Psoas muscle (tissue), 8 donors: ENCODE results near the gene NTRK1. TPM values are rescaled to one million over a fixed set of nuclear protein-coding genes. Genes with fewer than 3 reads are reported as not detected.

Experiments used
- ATAC-seq, 4 donors: fragments of 200-7000 bp; cut with Tn5 transposase; one replicate each; pipeline ENCODE4 v1.9.1; 2020; ENCODE audit warnings: moderate library complexity in 3 of 4, mild to moderate bottlenecking in 2 of 4
- DNase-seq, 2 donors: peaks; one replicate each; pipeline ENCODE4 v3.0.0-alpha.2; 2020
- H3K27ac ChIP-seq: fragments of 200-600 bp; one replicate; pipeline ENCODE4 v1.8.0; 2022
- H3K27me3 ChIP-seq, 3 donors: fragments of 200-600 bp in 1 of 3; one replicate each; pipeline versions ENCODE4 v1.6.1 to v1.8.0; 2013 to 2022; ENCODE audit warnings: low read length in 2 of 3, mild to moderate bottlenecking in 2 of 3, moderate library complexity in 1 of 3; ENCODE audit not compliant: insufficient read depth in 3 of 3
- H3K36me3 ChIP-seq, 2 donors: fragments of 200-600 bp in 1 of 2; one replicate each; pipeline versions ENCODE4 v1.6.1 to v1.8.0; 2013 to 2022; ENCODE audit warnings: low read depth in 1 of 2, mild to moderate bottlenecking in 1 of 2, moderate library complexity in 1 of 2; ENCODE audit not compliant: insufficient read depth in 1 of 2
- H3K4me1 ChIP-seq: fragments of 200-600 bp; one replicate; pipeline ENCODE4 v1.8.0; 2022
- H3K4me3 ChIP-seq: fragments of 200-600 bp; one replicate; pipeline ENCODE4 v1.8.0; 2022; ENCODE audit warnings: mild to moderate bottlenecking
- H3K9me3 ChIP-seq: fragments of 200-600 bp; one replicate; pipeline ENCODE4 v1.8.0; 2022
- WGBS, 3 donors: extraction: QIAGEN DNeasy Blood & Tissue Kit; methylation state at CpG; one replicate each; pipeline versions ENCODE4 v1.1.6 to v1.1.7; 2013; 5-methylcytosine and 5-hydroxymethylcytosine counted together
- intact Hi-C, 2 donors: fragments of 100-400 bp; cut with DNase I; formaldehyde crosslinking; loops; one replicate each; pipeline versions ENCODE4 v1.11.0 to v1.14.2; 2022
- polyA plus RNA-seq, 3 donors: library from polyadenylated mRNA; stranded (reverse); fragments of 200-250 nt; gene quantifications; one replicate each; pipeline ENCODE4 v1.2.3, GENCODE V29; 2013
- total RNA-seq, 4 donors: library from RNA; stranded (reverse); fragmentation: NEBNext Ultra II Directional in 2 of 4; extraction: Animal tissue kit (Norgen Biotek cat#: 25700) in 2 of 4; gene quantifications; one replicate each; pipeline versions ENCODE4 v1.2.1 to v1.2.4, GENCODE V29; 2021 to 2023
- TF ChIP-seq, protein P1 (sequence below): fragments of 200-600 bp; IDR thresholded peaks from one replicate; pipeline ENCODE4 v1.8.0; 2022; ENCODE audit warnings: antibody characterized with exemption
- donor health status: healthy with polysubstance abuse.
- donor health status: DM: no; HTN: no; CAD: no; lungs with moderate emphysema.
- donor health status: Bipolar disorder and iron deficiency.
- donor health status: healthy.
- donor health status: DM: yes; HTN: yes; CAD: no.
- donor health status: DM: no; HTN: no; CAD: no.
- donor health status: DM: no; HTN: no; CAD: no.
- donor health status: DM: yes; HTN: yes; CAD: no.

NTRK1 gene
- total and polyA plus RNA-seq, 7 donors: 0.07 to 0.92 (median 0.44) TPM

- DNase-seq (no peak), ATAC-seq (no peak)
- 88 to 89% (median 89%) methylated on average over 21 of the region's 21 CpGs for WGBS, 3 donors
- peaks cover 0 to 5% (median 0%) of the 10 kb centered on the region in 3 donors for H3K27me3 ChIP-seq
- H3K9me3 ChIP-seq: no peaks in the 10 kb centered on the region
- H3K4me1 ChIP-seq: no peaks in the 10 kb centered on the region
- no peaks in the 10 kb centered on the region for H3K36me3 ChIP-seq
- no peak overlapping the region for H3K27ac ChIP-seq
- intact Hi-C loops: loop anchor here (10.0 kb wide), 2 partner anchors 165 to 185 kb away; no protein-coding TSS in a partner anchor
- no peak overlapping the region for H3K4me3 ChIP-seq
- TF ChIP-seq, protein P1, sequence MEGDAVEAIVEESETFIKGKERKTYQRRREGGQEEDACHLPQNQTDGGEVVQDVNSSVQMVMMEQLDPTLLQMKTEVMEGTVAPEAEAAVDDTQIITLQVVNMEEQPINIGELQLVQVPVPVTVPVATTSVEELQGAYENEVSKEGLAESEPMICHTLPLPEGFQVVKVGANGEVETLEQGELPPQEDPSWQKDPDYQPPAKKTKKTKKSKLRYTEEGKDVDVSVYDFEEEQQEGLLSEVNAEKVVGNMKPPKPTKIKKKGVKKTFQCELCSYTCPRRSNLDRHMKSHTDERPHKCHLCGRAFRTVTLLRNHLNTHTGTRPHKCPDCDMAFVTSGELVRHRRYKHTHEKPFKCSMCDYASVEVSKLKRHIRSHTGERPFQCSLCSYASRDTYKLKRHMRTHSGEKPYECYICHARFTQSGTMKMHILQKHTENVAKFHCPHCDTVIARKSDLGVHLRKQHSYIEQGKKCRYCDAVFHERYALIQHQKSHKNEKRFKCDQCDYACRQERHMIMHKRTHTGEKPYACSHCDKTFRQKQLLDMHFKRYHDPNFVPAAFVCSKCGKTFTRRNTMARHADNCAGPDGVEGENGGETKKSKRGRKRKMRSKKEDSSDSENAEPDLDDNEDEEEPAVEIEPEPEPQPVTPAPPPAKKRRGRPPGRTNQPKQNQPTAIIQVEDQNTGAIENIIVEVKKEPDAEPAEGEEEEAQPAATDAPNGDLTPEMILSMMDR: no peak
Observed at GRCh38 chr1:156879876-156880275, 19.2 kb downstream of the NTRK1 start.

DNA sequence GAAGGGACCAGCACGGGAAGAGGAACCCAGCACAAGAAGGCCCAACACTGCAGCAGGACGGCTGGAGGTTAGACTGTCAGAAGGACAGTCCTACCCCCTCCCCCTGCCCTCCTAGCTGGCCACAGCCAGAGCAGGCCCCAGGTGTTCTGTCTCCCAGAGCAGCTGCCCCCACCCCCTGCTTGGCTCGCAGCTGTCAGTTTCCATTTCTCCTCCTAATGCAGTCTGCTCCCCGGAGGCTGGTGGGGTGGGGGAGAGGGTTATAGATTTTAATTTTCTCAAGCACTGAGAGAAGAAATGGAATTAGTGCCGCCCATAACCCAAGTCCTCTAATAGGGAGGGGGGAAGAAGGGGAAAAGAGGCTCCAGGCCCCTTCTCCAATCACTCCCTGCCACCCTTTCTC is 19.8 kb downstream of the NTRK1 start:
- intact Hi-C loops: loop anchor here (10.0 kb wide), 2 partner anchors 166 to 186 kb away; no protein-coding TSS in a partner anchor
- TF ChIP-seq, protein P1: no peak
- peaks cover 0 to 5% (median 0%) of the 10 kb centered on the region in 3 donors for H3K27me3 ChIP-seq

GRCh38 chr1:156881101-156881500 is 20.4 kb downstream of the NTRK1 start:
- peaks cover 0 to 5% (median 0%) of the 10 kb centered on the region in 3 donors for H3K27me3 ChIP-seq
- DNase-seq (no peak), ATAC-seq (no peak)
- H3K4me1 ChIP-seq: no peaks in the 10 kb centered on the region
- intact Hi-C loops: loop anchor here (10.0 kb wide), 2 partner anchors 166 to 186 kb away; no protein-coding TSS in a partner anchor
- H3K4me3 ChIP-seq: no peak overlapping the region
- no peaks in the 10 kb centered on the region for H3K36me3 ChIP-seq
- WGBS, 3 donors: 43 to 50% (median 49%) methylated on average over 10 of the region's 10 CpGs
- TF ChIP-seq, protein P1: no peak
- no peaks in the 10 kb centered on the region for H3K9me3 ChIP-seq
- no peak overlapping the region for H3K27ac ChIP-seq

More for the DNA sequence above, 19.8 kb downstream of the NTRK1 start:
- WGBS, 3 donors: 58 to 65% (median 61%) methylated on average over 5 of the region's 5 CpGs
- DNase-seq: no peak
- Histone ChIP-seq H3K36me3 (no peaks in the 10 kb centered on the region), H3K9me3 (no peaks in the 10 kb centered on the region), H3K4me1 (no peaks in the 10 kb centered on the region), H3K4me3 (no peak overlapping the region), H3K27ac (no peak overlapping the region)
- ATAC-seq: no peak

DNA sequence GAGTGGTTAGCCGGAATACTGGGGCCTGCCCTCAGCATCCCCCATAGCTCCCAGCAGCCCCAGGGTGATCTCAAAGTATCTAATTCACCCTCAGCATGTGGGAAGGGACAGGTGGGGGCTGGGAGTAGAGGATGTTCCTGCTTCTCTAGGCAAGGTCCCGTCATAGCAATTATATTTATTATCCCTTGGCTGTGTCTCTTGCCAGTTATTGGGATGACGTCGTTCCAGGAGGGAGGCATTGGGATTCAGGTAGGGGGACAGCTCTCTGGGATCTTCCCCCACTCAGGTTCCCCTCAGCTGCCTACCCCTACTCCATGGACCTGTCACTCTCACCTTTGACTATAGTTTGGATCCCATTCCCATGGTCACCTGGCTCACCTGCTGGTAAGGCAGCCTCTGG is 21.0 kb downstream of the NTRK1 start:
- TF ChIP-seq, protein P1: no peak
- Histone ChIP-seq H3K27ac (no peak overlapping the region), H3K27me3 (peaks cover 0 to 5% (median 0%) of the 10 kb centered on the region in 3 donors), H3K36me3 (no peaks in the 10 kb centered on the region), H3K4me1 (no peaks in the 10 kb centered on the region), H3K4me3 (no peak overlapping the region), H3K9me3 (no peaks in the 10 kb centered on the region)
- intact Hi-C loops: loop anchor here (10.0 kb wide), 2 partner anchors 167 to 187 kb away; no protein-coding TSS in a partner anchor
- no peak for ATAC-seq
- 55 to 71% (median 60%) methylated on average over 4 of the region's 4 CpGs for WGBS, 3 donors
- DNase-seq: no peak

DNA sequence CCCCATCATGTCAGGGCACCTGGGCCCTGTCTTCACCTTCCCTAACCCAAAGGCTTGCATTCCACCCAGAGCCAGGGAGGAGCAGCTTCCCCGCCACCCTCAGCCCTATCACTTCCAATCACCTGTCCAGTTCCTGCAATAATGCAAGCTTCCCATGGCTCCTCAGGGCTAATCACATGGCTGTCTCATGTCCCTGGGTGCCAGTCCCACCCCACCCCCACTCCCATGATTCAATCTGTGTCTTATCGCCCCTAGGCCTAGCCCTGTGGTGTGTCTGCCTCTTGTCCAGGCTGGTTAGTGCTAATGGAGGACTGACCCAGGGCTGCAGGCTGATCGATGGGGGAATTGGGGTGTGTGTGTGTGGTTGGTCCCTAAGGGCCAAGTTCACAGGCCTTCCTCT is 21.9 kb downstream of the NTRK1 start:
- H3K4me3 ChIP-seq: no peak overlapping the region
- intact Hi-C loops: loop anchor here (10.0 kb wide), 2 partner anchors 168 to 188 kb away; no protein-coding TSS in a partner anchor
- TF ChIP-seq, protein P1: no peak
- DNase-seq (no peak), ATAC-seq (no peak)
- WGBS, 3 donors: 71 to 78% (median 78%) methylated on average over 3 of the region's 3 CpGs
- no peaks in the 10 kb centered on the region for H3K4me1 ChIP-seq
- H3K36me3 ChIP-seq: no peaks in the 10 kb centered on the region
- peaks cover 0 to 7% (median 0%) of the 10 kb centered on the region in 3 donors for H3K27me3 ChIP-seq
- H3K27ac ChIP-seq: no peak overlapping the region
- no peaks in the 10 kb centered on the region for H3K9me3 ChIP-seq
